Measurements from ENCODE around the gene MEX3A.

- TF ChIP-seq CTBP2 (IDR thresholded peaks at IDR 0.05; ENCODE audit: borderline replicate concordance, insufficient read depth, insufficient read length, low read length) (no peak), SIN3A (conservative IDR thresholded peaks at IDR 0.05 in 1 of 2, IDR thresholded peaks at IDR 0.05 in 1 of 2; ENCODE audit: low read depth in 1 of 2, low read length in 2 of 2) (no peak)
These were observed 29.2 kb upstream of the MEX3A start for GRCh38 chr1:156111355-156111962.

Data from H1 (cell line).